ENCODE data around the gene KLHL1.

DNA sequence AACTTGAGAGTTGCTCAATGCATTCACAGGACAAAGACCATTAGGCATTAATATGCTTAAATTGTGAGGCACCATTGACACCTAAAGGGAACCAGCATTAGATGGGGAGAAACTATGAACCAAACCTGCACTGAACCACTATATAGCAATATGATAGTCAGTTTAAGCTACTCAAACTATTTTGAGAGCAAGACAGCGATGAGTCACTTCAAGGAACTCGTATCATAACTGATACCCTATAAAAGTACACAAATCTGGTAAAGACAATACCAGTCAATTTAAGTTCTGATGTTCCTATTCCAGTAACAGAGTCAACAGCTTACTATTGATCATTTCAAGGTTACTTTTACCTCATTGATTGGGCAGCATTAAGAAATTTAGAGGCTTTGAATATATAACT, 151.9 kb downstream of the KLHL1 start:
- TF ChIP-seq YY1 (IDR thresholded peaks at IDR 0.05; ENCODE audit: extremely low read depth, insufficient replicate concordance, low read depth, low read length): no peak
- no peak for TF ChIP-seq POLR2A (IDR thresholded peaks at IDR 0.05; ENCODE audit: borderline replicate concordance, extremely low read depth, insufficient read depth, insufficient read length)
- TF ChIP-seq ZFX (IDR thresholded peaks at IDR 0.05): no peak
- no peak for TF ChIP-seq CEBPB (IDR thresholded peaks at IDR 0.05; ENCODE audit: low read depth)
- TF ChIP-seq, protein P1, sequence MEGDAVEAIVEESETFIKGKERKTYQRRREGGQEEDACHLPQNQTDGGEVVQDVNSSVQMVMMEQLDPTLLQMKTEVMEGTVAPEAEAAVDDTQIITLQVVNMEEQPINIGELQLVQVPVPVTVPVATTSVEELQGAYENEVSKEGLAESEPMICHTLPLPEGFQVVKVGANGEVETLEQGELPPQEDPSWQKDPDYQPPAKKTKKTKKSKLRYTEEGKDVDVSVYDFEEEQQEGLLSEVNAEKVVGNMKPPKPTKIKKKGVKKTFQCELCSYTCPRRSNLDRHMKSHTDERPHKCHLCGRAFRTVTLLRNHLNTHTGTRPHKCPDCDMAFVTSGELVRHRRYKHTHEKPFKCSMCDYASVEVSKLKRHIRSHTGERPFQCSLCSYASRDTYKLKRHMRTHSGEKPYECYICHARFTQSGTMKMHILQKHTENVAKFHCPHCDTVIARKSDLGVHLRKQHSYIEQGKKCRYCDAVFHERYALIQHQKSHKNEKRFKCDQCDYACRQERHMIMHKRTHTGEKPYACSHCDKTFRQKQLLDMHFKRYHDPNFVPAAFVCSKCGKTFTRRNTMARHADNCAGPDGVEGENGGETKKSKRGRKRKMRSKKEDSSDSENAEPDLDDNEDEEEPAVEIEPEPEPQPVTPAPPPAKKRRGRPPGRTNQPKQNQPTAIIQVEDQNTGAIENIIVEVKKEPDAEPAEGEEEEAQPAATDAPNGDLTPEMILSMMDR (IDR thresholded peaks at IDR 0.05 in 2 of 3, conservative IDR thresholded peaks at IDR 0.05 in 1 of 3; ENCODE audit: borderline replicate concordance in 1 of 3, insufficient read depth in 1 of 3, low read depth in 2 of 3, low read length in 2 of 3): no peak
- no peak for TF ChIP-seq ELF1 (IDR thresholded peaks at IDR 0.05; ENCODE audit: borderline replicate concordance, low read depth)
- TF ChIP-seq SRF (IDR thresholded peaks at IDR 0.05; ENCODE audit: low read depth): no peak
- TF ChIP-seq, protein P2, sequence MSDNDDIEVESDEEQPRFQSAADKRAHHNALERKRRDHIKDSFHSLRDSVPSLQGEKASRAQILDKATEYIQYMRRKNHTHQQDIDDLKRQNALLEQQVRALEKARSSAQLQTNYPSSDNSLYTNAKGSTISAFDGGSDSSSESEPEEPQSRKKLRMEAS (IDR thresholded peaks at IDR 0.05): no peak
- TF ChIP-seq, protein P3, sequence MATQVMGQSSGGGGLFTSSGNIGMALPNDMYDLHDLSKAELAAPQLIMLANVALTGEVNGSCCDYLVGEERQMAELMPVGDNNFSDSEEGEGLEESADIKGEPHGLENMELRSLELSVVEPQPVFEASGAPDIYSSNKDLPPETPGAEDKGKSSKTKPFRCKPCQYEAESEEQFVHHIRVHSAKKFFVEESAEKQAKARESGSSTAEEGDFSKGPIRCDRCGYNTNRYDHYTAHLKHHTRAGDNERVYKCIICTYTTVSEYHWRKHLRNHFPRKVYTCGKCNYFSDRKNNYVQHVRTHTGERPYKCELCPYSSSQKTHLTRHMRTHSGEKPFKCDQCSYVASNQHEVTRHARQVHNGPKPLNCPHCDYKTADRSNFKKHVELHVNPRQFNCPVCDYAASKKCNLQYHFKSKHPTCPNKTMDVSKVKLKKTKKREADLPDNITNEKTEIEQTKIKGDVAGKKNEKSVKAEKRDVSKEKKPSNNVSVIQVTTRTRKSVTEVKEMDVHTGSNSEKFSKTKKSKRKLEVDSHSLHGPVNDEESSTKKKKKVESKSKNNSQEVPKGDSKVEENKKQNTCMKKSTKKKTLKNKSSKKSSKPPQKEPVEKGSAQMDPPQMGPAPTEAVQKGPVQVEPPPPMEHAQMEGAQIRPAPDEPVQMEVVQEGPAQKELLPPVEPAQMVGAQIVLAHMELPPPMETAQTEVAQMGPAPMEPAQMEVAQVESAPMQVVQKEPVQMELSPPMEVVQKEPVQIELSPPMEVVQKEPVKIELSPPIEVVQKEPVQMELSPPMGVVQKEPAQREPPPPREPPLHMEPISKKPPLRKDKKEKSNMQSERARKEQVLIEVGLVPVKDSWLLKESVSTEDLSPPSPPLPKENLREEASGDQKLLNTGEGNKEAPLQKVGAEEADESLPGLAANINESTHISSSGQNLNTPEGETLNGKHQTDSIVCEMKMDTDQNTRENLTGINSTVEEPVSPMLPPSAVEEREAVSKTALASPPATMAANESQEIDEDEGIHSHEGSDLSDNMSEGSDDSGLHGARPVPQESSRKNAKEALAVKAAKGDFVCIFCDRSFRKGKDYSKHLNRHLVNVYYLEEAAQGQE (IDR thresholded peaks at IDR 0.05; ENCODE audit: low read depth): no peak

Measured in HCT116 (cell line).